Peyer's patch (tissue), 4 donors: ENCODE measurements around the gene ZBTB38. TPM values are rescaled to one million over a fixed set of nuclear protein-coding genes. Genes with fewer than 3 reads are reported as not detected.

ENCODE experiments used
- DNase-seq, 3 donors: peaks; one replicate each; pipeline ENCODE4 v3.0.0-alpha.2; 2017 to 2019
- H3K27ac ChIP-seq, 4 donors: fragments of 200-600 bp; sonication (generic); one replicate each; pipeline ENCODE4 v1.5.1; 2016 to 2019
- H3K27me3 ChIP-seq, 2 donors: fragments of 200-600 bp; sonication (generic); one replicate each; pipeline ENCODE4 v1.5.1; 2019
- H3K36me3 ChIP-seq, 3 donors: fragments of 200-600 bp; sonication (generic); one replicate each; pipeline ENCODE4 v1.5.1; 2016 to 2019
- H3K4me1 ChIP-seq, 4 donors: fragments of 200-600 bp; sonication (generic); one replicate each; pipeline ENCODE4 v1.5.1; 2016 to 2019
- H3K4me3 ChIP-seq, 4 donors: fragments of 200-600 bp; sonication (generic); 1 replicate in 3 of 4; 2 replicates in 1 of 4; pipeline ENCODE4 v1.5.1; 2016 to 2019; ENCODE audit warnings: mild to moderate bottlenecking in 1 of 4
- H3K9me3 ChIP-seq, 4 donors: fragments of 200-600 bp; sonication (generic); one replicate each; pipeline ENCODE4 v1.5.1; 2016 to 2019; ENCODE audit warnings: mild to moderate bottlenecking in 1 of 4
- CTCF ChIP-seq, 6 experiments: fragments of 450-650 bp in 4 of 6; fragments of 200-600 bp in 2 of 6; sonication (generic) in 1 of 6; IDR thresholded peaks; one replicate each; pipeline ENCODE4 v1.5.1; 2017 to 2019; ENCODE audit warnings: antibody characterized with exemption in 6 of 6, mild to moderate bottlenecking in 3 of 6, moderate library complexity in 1 of 6
- POLR2A ChIP-seq, 2 donors: fragments of 450-650 bp; IDR thresholded peaks; one replicate each; pipeline ENCODE4 v1.5.1; 2017; ENCODE audit warnings: antibody characterized with exemption in 2 of 2, mild to moderate bottlenecking in 2 of 2, moderate library complexity in 2 of 2
- total RNA-seq, 4 donors: library from RNA; depleted of rRNA; stranded (reverse); fragments of >200 nt; gene quantifications; one replicate each; pipeline ENCODE4 v1.1.0, GENCODE V29; 2016

Gene ZBTB38
- total RNA-seq, 4 donors from 2014 or later = 168 to 254 (median 184) TPM

DNA sequence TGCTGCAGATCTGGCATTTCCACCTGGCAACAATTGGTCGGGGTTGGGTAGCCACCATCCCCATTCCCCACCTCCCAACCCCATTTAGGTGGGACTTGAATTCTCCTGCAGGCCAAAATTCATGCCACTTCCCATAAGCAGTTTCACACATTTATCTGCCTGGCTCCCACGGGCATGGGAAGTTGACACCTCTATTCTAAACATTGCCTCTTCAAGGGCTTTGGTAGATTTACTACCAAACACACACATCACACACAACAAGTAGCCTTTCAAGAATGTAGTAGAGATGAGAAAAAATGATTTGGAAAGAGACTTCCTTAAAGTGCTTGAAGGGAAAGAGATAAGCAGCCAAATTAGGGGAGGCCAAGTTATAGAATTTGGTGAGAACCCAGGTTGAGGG lies 30.9 kb downstream of the ZBTB38 start:
- H3K4me1 ChIP-seq = peaks cover 0 to 22% (median 11%) of the 10 kb centered on the region in 4 donors
- no peak for DNase-seq
- no peak overlapping the region for H3K4me3 ChIP-seq
- peaks cover 0 to 15% (median 0%) of the 10 kb centered on the region in 3 donors for H3K36me3 ChIP-seq
- no peaks in the 10 kb centered on the region for H3K27me3 ChIP-seq
- no peak for TF ChIP-seq POLR2A (IDR thresholded peaks at IDR 0.05)
- TF ChIP-seq CTCF (IDR thresholded peaks at IDR 0.05) = no peak
- H3K27ac ChIP-seq = peak overlapping the region; percentile 21 to 98 (median 97)
- H3K9me3 ChIP-seq = no peaks in the 10 kb centered on the region

DNA sequence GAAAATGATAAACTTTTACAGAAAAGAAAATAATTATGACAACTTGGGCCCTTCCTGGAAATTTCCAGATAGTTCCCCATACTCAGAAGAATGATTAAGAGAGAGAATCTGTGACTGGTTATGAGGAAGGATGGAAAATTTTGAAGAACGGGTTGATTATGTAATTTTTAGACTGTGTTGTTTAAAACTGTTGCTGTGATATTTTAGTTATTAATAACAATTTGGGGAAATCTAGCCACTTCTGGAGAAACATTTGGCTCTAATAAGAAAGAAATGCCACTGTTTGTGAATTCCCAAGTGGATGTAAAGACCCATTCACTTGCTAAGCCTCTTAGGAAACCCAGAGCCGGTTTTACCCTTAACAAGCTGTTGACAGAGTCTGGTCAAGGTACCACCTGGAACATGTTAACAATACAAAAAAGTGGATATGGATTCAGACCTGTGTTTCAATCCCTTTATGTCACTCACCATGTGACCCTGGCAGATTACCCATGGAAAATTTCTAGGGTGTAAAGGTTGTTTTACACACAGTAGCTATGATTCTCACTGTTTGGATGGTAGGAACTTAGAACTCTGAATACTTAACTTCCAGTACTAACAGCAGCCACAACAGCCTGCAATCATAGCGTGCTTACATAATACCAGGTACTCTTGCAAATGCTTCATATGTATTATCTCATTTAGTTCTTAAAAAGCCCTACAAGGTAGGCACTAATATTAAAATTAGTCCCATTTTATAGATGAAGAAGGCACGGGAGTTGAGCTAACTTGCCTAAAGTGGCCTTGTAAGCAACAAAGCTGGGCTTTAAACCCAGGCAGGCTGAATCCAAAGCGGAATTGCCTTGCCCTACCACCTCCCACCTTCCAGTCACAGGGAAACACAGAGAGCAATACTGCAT lies 32.0 kb downstream of the ZBTB38 start:
- TF ChIP-seq CTCF (IDR thresholded peaks at IDR 0.05) (peak in 2 of 6 experiments; percentile 3 to 14), POLR2A (IDR thresholded peaks at IDR 0.05) (peak in 1 of 2 donors; percentile 38)
- peak in 1 of 3 donors; percentile 62 for DNase-seq
- Histone ChIP-seq H3K27ac (peak overlapping the region; percentile 83 to 98 (median 97)), H3K4me1 (peaks cover 0 to 22% (median 11%) of the 10 kb centered on the region in 4 donors), H3K9me3 (no peaks in the 10 kb centered on the region), H3K27me3 (no peaks in the 10 kb centered on the region), H3K4me3 (no peak overlapping the region), H3K36me3 (peaks cover 0 to 24% (median 3%) of the 10 kb centered on the region in 3 donors)

GRCh38 chr3:141401095-141401494 lies 32.8 kb downstream of the ZBTB38 start:
- Histone ChIP-seq H3K27ac (peak overlapping the region; percentile 83 to 98 (median 97)), H3K36me3 (peaks cover 0 to 30% (median 3%) of the 10 kb centered on the region in 3 donors), H3K9me3 (no peaks in the 10 kb centered on the region), H3K27me3 (no peaks in the 10 kb centered on the region), H3K4me3 (no peak overlapping the region), H3K4me1 (peaks cover 0 to 25% (median 12%) of the 10 kb centered on the region in 4 donors)
- TF ChIP-seq POLR2A (IDR thresholded peaks at IDR 0.05) = no peak
- no peak for TF ChIP-seq CTCF (IDR thresholded peaks at IDR 0.05)
- DNase-seq = no peak

DNA sequence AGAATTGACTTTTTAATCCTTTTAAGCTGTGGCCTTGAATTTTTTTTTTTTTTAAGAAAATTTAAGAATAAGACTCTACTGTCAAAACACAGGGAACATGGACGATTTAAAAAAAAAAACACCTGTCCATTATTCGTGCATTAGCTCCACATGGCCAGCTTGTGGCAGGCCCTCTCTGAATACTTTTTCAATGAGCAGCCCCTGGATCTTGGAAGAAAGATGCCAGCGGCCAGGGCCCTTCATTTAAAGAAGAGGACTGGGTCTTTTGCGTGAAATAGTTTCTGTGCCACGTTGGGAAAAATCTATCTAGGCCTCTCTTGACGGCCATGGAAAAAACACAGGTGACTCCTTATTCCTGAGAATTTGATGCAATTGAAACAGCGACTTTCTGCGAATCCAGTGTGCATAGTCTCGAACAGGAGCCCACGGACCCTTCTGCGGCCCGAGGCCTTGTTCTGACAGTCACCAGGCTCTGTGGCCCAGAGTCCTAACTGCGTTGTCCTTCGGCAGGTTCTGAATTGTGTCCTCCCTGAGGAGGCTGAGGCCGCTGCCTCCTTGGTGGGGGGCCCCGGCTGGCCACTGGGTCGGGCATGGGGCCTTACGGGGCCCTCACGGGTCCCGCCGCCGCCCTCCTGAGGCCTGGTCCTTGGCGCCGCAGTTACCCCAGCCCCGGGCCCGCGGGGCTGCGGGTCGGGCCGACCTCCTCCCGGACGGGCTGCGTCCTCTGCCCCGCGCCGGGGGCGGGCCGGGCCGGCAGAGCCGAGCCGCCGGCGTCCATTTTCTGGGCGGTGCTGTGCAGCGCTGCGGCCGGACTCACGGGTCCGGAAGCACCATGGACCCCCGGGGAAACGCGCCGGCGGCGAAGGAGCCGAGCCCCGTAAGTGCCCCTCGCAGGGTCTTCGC lies 33.5 kb downstream of the ZBTB38 start:
- peak; percentile 13 to 59 for TF ChIP-seq POLR2A (IDR thresholded peaks at IDR 0.05)
- no peak for TF ChIP-seq CTCF (IDR thresholded peaks at IDR 0.05)
- peaks cover 0 to 26% (median 3%) of the 10 kb centered on the region in 3 donors for H3K36me3 ChIP-seq

GRCh38 chr3:141402476-141403171 lies 34.3 kb downstream of the ZBTB38 start:
- no peaks in the 10 kb centered on the region for H3K9me3 ChIP-seq
- no peaks in the 10 kb centered on the region for H3K27me3 ChIP-seq
- peaks cover 0 to 27% (median 12%) of the 10 kb centered on the region in 4 donors for H3K4me1 ChIP-seq
- TF ChIP-seq POLR2A (IDR thresholded peaks at IDR 0.05) (peak in 1 of 2 donors; percentile 18), CTCF (IDR thresholded peaks at IDR 0.05) (peak in 2 of 6 experiments; percentile 18 to 19)
- H3K4me3 ChIP-seq = peak overlapping the region; percentile 74 to 90 (median 85)
- DNase-seq = peak; percentile 68 to 81 (median 81)
- peak overlapping the region; percentile 96 to 98 (median 97) for H3K27ac ChIP-seq
- peaks cover 0 to 28% (median 3%) of the 10 kb centered on the region in 3 donors for H3K36me3 ChIP-seq

More for the DNA sequence above, 33.5 kb downstream of the ZBTB38 start:
- Histone ChIP-seq H3K27me3 (no peaks in the 10 kb centered on the region), H3K4me3 (peak overlapping the region; percentile 74 to 90 (median 85)), H3K27ac (peak overlapping the region; percentile 96 to 98 (median 97)), H3K4me1 (peaks cover 0 to 27% (median 12%) of the 10 kb centered on the region in 4 donors), H3K9me3 (no peaks in the 10 kb centered on the region)
- DNase-seq = peak; percentile 44 to 77 (median 71)
